ENCODE measurements around the gene NACC2.
"Not testable (repeated sequence)": the region's sequence is repeated elsewhere in the genome, so short reads cannot be mapped to it uniquely, and the experiment has no call there.

NACC2 gene

GRCh38 chr9:136109351-136110081 lies 14.4 kb upstream of the NACC2 start:
- peak; percentile 45 to 73 for DNase-seq

- DNase-seq = no peak
These were observed 13.7 kb upstream of the NACC2 start for GRCh38 chr9:136108648-136109266.

GRCh38 chr9:136107953-136108647 lies 13.0 kb upstream of the NACC2 start:
- peak in 1 of 2 experiments; percentile 15 for DNase-seq

DNA sequence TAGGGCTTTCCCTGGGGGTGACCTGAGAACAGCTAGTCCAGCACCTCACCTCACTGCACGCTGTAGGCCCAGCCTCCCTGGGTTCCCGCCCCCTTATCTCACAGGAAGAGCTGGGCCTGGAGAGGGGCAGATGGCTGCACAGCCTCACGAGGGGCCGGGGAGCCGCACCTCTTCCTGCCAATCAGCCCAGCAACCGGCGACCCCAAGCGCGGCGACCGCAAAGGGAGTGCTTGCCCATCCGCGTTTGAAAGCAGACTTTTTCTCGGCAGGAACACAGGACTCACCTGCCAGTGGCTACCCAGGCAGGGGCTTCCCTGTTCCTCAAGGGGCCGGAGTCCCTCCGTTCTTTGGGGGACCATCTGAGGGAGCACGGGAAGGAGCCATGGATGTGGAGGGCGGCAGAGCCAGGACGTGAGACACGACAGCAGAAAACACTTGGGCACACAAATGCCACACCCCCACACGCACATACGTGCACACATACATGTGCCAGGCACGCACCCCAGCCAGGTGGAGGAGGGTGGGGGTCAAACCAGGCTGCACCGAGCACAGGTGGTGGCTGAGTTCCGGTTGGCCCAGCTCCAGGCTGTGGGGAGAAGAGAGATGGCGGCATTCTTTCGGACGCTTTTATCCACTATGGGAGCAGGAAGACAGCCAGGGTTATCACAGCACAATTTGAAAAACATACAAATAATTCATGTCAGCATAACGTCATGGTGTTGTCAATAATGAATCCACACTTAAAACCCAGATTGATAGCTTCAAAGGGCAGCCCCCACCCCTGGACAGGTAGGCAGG lies 12.3 kb upstream of the NACC2 start:
- no peak for DNase-seq

DNA sequence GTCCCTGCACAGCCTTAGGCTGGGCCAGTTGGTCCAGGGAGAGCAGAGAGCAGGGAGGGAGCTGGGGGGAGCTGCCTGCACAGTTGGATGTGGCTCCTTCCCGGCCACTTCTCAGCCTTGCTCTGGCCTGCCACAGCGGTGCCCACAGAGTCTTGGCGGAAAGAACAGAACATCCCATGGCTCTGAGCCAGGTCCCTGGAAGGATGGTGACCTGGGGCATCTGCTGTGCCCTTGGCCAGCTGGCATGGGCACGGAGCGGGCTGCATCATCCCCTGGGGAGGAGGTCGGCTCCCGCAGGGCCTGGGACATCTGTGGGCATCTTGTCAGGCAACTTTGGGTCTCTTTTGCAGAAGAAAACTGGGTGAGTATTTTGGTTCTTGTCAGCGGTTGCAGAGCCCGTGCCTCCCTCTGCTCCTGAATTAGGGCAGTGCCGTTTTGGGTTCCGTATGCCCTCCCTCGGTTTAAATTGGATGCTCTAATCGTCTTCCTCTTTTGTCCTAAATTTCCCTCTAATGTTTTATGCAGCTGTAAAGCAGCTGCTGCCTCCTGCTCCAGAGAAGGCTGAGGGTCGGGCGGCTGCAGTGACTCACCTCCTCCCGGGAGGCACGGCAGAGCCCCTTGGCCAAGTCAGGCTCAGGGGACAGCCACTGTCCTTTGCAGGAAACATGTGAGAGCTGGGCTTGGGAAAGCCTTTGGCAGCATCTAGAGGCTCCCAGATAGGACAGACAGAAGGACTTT lies 10.5 kb upstream of the NACC2 start:
- no peak for DNase-seq

GRCh38 chr9:136104916-136105315 lies 9.8 kb upstream of the NACC2 start:
- no peak for DNase-seq

DNA sequence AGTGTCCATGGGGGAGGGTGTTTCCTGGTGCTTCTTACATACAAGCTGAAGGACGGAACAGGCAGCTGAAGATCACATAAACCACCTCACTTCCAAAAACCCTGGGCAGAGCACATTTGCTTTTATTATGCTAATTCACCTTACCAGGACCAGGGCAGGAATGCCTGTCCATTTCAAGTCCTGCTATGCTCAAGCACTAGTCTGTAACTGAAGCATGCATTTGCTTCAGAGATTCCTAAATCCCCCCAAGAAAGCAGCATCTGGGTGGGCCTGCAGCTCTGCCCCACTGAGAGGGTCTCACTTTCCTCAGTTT lies 9.4 kb upstream of the NACC2 start:
- no peak for DNase-seq

DNA sequence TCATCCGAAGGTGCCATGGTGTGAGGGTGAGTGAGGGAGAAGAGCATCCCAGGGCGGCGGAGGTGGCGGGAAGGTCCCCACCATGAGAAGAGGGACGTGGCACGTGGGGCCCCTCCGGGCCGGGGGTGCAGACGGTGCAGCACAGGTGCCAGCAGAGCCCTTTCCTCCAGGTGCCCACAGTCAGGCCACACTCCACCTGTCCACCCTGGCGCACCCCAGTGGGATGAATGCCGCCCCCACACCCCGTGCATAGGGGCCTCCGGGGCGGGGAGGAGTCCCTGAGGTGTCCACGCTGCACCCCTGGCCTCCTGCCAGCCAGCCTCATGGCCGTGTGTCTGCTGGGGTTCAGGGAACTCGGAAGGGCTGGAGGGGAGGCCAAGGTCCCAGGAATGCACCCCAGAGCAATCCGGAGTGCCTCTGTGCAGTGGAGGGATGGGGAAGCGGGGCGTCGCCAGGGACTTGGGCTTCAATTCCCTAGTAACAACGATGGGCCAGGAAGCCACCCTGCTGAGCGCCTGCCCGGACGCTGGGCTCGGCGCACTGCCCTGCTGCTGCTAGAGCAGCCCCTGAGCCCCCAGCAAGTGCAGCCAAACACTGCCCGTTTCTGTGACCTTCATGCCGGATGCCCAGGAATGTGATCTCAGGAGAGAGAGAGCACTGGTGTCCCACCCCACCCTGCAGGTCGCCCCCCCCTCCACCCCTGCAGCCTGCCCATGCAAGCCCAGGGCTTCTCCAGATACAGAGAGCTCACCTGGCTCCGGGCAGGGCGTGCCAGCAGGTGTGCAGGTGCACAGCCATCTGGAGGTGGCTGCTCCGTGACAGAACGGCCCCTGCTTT lies 8.8 kb upstream of the NACC2 start:
- no peak for DNase-seq

- not testable (repeated sequence) for DNase-seq
These were observed 6.6 kb upstream of the NACC2 start for GRCh38 chr9:136101615-136102074.

GRCh38 chr9:136100700-136101614 lies 5.9 kb upstream of the NACC2 start:
- DNase-seq = no peak

DNA sequence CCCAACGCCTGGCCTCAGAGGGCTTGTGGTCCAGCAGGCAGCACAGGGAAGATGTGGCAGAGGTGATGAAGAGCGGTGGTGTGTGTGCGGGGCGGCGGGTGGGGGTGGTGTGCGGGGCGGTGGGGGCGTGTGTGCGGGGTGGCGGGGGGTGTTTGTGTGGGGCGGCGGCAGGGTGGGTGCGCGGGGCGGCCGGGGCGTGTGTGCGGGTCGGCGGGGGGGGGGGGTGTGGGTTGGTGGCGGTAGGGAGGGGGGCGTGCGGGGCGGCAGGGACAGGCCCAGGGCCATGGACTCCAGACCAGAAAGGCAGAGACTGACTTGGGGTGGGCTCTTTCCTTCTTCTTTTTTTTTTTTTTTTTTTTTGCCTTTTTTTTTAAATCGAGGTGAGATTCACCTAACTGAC lies 4.5 kb upstream of the NACC2 start:
- no peak for DNase-seq

DNA sequence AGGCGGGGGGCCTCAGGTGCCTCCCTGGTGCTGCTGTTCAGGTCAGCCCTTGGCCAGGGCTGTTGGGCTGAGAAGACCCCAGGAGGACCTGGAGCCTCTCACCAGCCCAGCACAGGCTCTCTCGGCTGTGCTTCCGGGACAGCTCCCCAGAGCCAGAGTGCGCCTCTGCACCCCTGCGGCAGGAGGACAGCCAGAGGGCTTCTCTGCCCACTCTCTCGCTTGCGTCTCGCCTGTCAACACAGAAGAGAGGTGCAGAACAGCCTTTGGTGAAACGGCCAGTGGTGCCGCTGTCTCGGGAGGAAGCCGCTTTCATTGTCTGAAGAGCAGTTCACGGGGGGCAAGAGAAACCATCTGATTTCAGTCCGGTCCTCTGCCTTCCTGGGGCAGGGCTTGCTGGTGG lies 3.8 kb upstream of the NACC2 start:
- no peak for DNase-seq

DNA sequence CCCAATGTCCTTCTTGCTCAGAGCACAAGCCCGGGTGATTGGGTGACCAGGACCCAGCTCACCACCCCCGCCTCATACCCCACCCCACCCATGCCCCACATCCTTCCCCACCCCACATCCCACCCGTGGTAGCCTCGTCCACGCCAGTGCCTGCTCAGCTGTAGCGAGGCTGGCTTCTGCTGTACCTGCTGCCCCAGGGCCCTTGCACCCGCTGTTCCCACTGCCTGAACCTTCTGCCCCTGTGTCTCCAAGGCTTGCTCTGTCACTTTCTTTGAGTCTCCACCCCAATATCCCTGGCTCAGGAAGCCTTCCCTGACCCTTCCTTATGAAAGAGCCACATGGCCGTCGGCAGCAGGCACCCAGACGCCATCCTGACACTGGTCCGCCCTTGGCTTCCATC lies 3.1 kb upstream of the NACC2 start:
- no peak for DNase-seq

- no peak for DNase-seq
These were observed 1.5 kb upstream of the NACC2 start for GRCh38 chr9:136096505-136097001.

DNA sequence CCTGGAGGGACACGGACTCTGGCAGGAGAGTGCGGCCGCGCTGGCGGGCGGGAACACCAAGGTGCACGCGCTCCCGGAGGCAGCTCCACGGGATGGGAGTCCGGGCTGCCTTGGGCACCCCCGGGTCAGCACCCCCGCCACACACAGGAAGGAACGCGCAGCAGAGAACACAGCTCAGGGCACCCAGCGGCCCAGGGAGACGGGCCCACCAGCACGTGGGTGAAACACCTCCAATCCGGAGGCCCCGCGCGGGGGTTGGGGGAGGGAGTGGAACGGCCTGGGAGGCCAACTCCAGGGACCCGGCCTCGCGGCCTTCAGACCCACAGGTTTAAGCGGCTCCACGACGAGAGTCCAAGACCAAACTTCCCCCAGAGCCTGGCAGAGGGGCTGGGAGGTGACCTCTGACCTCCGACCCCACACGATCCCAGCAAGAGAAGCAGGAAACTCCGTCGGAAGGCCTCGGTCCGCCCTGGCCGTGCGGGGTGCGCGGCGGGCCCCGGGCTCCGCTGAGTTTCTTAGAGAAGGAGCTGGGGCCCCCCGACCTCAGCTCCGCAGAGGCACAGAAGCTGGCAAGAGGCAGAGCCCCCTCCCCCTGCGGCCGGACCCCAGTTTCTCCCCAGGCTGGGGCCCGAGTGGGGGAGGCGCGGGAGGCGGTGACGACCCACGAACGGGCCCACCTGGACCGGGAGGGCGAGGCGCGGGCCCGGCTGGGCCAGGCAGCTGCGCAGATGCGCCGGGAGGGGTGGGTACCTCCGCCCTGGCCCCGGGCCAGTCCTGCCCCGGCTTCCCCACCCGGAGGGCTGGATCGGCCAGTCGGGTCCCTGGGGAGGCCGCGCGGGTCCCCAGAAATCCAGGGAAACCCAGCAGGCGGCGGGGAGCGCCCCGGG lies 851 bp downstream of the NACC2 start:
- DNase-seq = peak in 1 of 2 experiments; percentile 38

- DNase-seq = peak in 1 of 2 experiments; percentile 62
These were observed 1.6 kb downstream of the NACC2 start for GRCh38 chr9:136093346-136093986.

GRCh38 chr9:136092741-136093140 lies 2.3 kb downstream of the NACC2 start:
- no peak for DNase-seq

GRCh38 chr9:136092353-136092650 lies 2.8 kb downstream of the NACC2 start:
- DNase-seq = no peak

All from SW 1271 (cell line).